ENCODE measurements around the gene SUMF1. TPM values are rescaled to one million over a fixed set of nuclear protein-coding genes. Genes with fewer than 3 reads are reported as not detected.

SUMF1 gene
- total RNA-seq, 1 donor from 2014 or later, result 35.4 TPM

GRCh38 chr3:4506559-4507023 lies 39.5 kb upstream of the SUMF1 start:
- peaks cover 5% of the 10 kb centered on the region for H3K36me3 ChIP-seq
- intact Hi-C loops (cut with DNase I), result no loop called here
- no peak for TF ChIP-seq CTCF (IDR thresholded peaks at IDR 0.05)
- no peaks in the 10 kb centered on the region for H3K27me3 ChIP-seq (ENCODE audit: low read depth)
- DNase-seq (no peak), ATAC-seq (no peak)
- peaks cover 15% of the 10 kb centered on the region for H3K4me1 ChIP-seq
- H3K9me3 ChIP-seq, result no peaks in the 10 kb centered on the region
- H3K27ac ChIP-seq, result no peak overlapping the region
- no peak overlapping the region for H3K4me3 ChIP-seq

- Histone ChIP-seq H3K36me3 (peaks cover 9% of the 10 kb centered on the region), H3K27me3 (ENCODE audit: low read depth) (no peaks in the 10 kb centered on the region), H3K4me1 (peaks cover 15% of the 10 kb centered on the region), H3K9me3 (no peaks in the 10 kb centered on the region), H3K4me3 (no peak overlapping the region), H3K27ac (no peak overlapping the region)
- no peak for ATAC-seq
- no peak for TF ChIP-seq CTCF (IDR thresholded peaks at IDR 0.05)
- DNase-seq, result no peak
- intact Hi-C loops (cut with DNase I), result no loop called here
Observed at GRCh38 chr3:4505688-4506558, 38.9 kb upstream of the SUMF1 start.

- H3K27me3 ChIP-seq (ENCODE audit: low read depth), result no peaks in the 10 kb centered on the region
- DNase-seq (no peak), ATAC-seq (peak; percentile 37 to 45)
- peak overlapping the region; percentile 65 for H3K27ac ChIP-seq
- TF ChIP-seq CTCF (IDR thresholded peaks at IDR 0.05), result no peak
- peak overlapping the region; percentile 29 for H3K4me3 ChIP-seq
- H3K36me3 ChIP-seq, result peaks cover 16% of the 10 kb centered on the region
- peaks cover 15% of the 10 kb centered on the region for H3K4me1 ChIP-seq
- no peaks in the 10 kb centered on the region for H3K9me3 ChIP-seq
- intact Hi-C loops (cut with DNase I), result no loop called here
Observed at GRCh38 chr3:4504340-4505261, 37.5 kb upstream of the SUMF1 start.

- Histone ChIP-seq H3K9me3 (no peaks in the 10 kb centered on the region), H3K4me1 (peaks cover 15% of the 10 kb centered on the region), H3K36me3 (peaks cover 21% of the 10 kb centered on the region), H3K27ac (peak overlapping the region; percentile 65), H3K27me3 (ENCODE audit: low read depth) (no peaks in the 10 kb centered on the region), H3K4me3 (no peak overlapping the region)
- DNase-seq, result no peak
- no peak for TF ChIP-seq CTCF (IDR thresholded peaks at IDR 0.05)
- no peak for ATAC-seq
- intact Hi-C loops (cut with DNase I), result no loop called here
Observed at GRCh38 chr3:4503050-4503449, 36.0 kb upstream of the SUMF1 start.

GRCh38 chr3:4501927-4502326 lies 34.9 kb upstream of the SUMF1 start:
- TF ChIP-seq CTCF (IDR thresholded peaks at IDR 0.05), result no peak
- Histone ChIP-seq H3K9me3 (no peaks in the 10 kb centered on the region), H3K4me3 (no peak overlapping the region), H3K4me1 (peaks cover 15% of the 10 kb centered on the region), H3K27ac (no peak overlapping the region), H3K36me3 (peaks cover 21% of the 10 kb centered on the region), H3K27me3 (ENCODE audit: low read depth) (no peaks in the 10 kb centered on the region)
- intact Hi-C loops (cut with DNase I), result no loop called here
- DNase-seq (no peak), ATAC-seq (no peak)
